GM21529 (cell line): Measurements from ENCODE around the gene WDR88.
A peak's percentile ranks its signal among the peaks of the same experiment; 100 is the strongest.

Experiments used
- ATAC-seq: cut with Tn5 transposase; IDR thresholded peaks from one replicate; pipeline ENCODE4 v1.9.1; 2021; ENCODE audit not compliant: unreplicated experiment

Gene WDR88, protein sequence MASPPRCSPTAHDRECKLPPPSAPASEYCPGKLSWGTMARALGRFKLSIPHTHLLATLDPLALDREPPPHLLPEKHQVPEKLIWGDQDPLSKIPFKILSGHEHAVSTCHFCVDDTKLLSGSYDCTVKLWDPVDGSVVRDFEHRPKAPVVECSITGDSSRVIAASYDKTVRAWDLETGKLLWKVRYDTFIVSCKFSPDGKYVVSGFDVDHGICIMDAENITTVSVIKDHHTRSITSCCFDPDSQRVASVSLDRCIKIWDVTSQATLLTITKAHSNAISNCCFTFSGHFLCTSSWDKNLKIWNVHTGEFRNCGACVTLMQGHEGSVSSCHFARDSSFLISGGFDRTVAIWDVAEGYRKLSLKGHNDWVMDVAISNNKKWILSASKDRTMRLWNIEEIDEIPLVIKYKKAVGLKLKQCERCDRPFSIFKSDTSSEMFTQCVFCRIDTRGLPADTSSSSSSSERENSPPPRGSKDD

DNA sequence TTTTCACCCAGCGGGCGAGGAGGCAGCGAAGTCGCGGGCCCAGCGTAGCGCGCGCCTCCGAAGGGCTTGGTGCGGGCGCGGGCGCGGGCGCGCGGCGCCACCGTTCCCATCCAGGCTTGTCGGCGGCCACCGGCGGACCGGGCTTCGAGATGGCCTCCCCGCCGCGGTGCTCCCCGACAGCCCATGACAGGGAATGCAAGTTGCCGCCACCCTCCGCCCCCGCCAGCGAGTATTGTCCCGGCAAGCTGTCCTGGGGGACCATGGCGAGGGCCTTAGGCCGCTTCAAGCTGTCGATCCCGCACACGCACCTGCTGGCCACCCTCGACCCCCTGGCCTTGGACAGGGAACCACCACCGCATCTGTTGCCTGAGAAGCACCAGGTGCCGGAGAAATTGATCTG lies at the start of gene WDR88:
Gene WDR88, plus strand, starts transcription at position 94 of the 400 bp plus-strand sequence. Its CDS starts 56 bp downstream, at position 150.
- ATAC-seq: no peak

DNA sequence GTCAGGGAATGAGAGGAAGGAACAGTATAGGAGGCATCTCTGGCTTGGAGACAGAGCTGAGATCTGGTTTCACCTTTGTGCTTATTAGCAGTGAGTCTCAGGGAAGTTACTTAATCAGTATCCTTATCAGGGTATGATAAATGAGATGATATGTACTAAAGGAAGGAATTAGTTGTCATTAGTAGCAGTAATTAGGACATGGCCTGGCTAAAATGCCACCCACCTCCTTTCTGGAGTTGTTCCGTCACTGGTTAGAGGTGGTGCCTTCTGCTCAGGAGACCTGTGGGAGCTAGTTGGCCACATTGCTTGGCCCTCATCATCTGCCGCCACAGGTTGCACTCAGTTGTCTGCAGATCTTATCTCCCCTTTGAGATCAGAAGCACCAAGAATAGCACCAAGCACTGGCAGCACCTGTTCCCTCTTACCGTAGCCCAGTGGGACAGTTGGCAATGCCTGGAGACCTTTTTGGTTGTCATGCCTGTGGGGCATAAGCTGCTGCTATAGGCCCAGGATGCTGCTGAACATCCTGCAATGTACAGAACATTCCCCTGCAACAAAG lies 46.3 kb upstream of the WDR88 start:
- ATAC-seq: no peak

DNA sequence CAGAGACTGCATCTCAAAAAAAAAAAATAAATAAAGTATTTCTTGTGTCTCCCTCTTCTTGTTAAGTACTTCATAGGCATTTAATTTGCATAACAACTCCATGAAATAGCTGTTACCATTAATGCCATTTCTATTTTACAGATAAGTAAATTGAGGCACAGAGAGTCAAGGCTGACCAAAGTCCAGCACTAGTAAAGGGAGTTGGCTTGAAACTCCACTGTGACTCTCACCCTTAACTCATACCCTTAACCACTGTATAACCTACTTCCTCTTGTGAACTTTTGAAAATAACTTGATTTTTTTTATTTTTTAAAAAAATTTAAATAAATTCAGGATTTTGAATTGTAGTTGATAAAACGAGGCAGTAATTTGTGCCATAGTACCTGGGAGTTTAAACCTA lies 45.0 kb upstream of the WDR88 start:
- ATAC-seq: no peak

DNA sequence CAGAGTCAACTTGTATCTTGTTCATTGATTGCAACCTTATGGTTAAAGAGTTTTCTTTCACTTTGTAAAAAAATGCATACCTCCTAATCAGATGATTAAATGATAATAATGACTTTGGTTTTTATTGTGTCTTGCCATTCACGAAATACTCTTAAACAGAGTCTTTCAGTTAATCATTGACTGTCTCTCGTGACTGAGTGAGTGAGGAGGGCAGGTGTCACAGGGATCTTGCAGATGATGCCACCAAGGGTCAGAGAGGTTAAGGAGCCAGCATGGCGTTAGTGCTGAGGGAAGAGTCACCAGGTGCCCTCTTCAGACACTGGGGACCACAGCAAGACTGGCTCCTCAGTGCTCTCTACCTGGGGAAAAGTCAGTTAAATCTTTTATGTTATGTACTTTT lies 42.9 kb upstream of the WDR88 start:
- ATAC-seq: no peak

DNA sequence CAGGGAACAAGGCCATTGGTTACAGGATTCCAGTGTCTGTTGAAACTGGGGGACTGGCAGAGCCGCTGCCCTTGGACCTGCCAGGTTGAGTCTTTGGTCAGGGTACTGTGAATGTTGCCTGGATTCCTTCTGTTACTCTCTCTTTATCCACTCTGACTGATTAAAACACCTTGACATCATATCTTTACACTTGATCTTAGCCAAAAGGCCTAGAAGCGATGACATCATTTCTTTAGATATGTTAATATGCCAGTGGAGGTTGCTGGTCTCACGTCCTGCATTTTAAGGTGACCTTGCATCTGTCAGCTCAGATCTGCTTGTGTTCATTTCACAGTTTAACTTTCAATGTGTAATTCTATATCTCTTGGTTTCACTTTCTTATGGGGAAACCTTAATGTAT lies 41.7 kb upstream of the WDR88 start:
- no peak for ATAC-seq

GRCh38 chr19:33093420-33094210 lies 38.3 kb upstream of the WDR88 start:
- no peak for ATAC-seq

DNA sequence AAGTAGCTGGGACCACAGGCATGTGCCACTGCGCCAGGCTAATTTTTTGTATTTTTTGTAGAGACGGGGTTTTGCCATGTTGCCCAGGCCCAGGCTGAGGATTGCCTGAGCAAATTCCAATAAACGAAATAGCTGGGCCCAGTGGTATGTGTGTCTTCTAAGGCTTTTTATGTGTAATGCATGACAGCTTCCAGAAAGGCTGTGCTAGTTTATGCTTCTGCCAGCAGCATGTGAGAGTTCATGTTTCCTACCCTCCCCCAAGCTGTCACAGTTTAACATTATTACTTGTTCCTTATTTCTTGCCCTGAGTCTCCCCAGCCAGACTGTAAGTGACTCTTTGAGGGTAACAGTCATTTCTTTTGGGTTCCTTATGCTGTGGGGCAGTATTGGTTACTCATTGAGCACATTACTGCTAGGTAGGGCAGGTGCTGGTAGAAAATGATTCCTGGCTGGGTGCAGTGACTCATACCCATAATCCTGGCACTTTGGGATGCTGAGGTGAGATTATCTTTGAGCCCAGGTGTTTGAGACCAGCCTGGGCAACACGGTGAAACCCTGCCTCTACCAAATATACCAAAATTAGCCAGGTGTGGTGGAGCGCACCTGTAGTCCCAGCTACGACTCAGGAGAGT lies 37.4 kb upstream of the WDR88 start:
- no peak for ATAC-seq

DNA sequence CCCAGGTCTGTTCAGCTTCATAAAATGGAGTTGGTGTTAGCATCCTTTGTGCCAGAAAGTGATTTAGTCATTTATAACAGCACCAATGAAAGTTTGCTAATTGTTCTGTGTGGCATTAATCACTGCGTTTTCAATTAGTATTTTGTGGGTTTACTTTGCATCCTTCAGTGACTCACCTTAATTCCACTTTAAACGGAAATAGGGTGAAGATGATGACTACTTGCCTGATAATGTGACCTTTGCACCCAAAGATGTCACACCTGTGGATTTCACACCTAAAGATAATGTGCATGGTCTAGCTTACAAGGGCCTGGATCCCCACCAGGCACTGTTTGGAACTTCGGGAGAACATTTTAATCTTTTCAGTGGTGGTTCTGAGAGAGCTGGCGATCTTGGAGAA lies 35.9 kb upstream of the WDR88 start:
- no peak for ATAC-seq

DNA sequence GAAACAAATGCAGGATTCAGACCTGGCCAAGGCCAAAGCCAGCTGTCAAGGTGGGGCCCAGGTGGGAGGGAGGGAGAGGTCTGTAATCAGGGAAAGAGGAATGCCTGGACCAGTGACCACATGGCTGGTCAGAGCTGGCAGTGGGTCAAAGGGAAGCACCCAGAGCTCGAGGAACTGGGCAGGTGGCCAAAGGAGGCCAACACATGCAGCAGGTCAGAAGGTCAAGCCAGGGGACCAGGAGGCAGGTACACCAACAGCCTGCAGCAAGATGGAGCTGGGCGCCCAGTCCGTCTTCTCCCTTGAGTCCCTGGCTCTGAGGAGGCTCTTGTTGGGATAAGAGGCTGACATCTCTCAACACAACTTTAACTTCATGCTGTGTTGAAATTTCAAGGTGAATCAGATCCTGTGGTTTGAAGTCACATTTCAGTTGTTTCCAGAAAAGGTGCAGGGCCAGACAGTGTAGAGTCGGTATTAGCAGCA lies 33.8 kb upstream of the WDR88 start:
- ATAC-seq: no peak

DNA sequence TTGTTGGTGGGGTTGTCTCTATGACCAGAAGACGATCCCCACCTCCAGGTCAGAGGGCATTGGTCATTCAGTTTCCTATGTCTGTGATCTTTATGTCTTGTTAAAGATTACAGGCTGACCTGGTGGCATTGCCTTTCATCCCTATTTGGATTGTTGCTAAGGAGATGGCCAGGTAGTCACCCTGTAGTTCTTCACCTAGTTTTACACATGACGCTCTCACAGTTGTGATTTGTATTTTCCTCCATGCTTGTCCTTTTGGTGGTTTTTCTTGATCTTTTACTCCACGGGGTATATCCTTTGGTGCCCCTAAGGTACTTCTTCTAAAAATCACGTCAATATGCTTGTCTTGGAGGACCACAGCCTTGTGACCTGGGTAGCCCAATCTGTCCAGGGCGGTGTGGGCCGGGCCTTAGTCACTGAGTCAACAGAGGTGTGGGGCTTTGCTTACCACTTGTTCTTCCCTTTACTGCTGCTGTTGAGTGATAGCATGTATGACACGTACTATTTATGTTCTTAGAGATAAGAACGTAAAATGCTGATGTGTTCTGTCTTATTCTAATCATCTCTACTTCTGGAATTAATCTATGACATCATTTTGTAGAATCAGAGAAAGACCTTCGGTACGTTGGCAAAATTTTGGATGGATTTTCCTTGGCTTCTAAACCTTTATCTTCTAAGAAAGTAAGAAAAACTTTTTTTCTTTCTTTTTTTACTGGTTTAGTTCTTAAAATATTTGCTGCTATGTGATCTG lies 30.8 kb upstream of the WDR88 start:
- no peak for ATAC-seq

GRCh38 chr19:33102893-33103292 lies 29.0 kb upstream of the WDR88 start:
- ATAC-seq: no peak

DNA sequence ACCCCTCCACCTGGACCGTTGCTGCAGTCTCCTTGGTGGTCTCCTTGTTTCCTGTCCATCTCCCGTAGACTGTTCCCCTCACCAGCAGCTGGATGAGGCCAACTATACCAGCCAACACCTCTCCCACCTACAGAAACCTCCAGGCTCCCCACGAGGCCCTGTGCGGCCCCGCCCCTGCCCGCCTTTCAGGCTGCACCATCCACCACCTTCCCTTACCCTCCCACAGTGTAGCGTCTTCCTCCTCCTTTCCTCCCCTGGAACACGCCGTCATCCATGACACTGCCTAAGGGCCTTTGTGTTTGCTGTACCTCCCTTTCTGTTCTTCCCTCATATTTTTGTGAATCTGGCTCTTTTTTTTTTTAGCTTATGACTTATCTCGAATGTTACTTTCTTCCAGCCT lies 23.8 kb upstream of the WDR88 start:
- ATAC-seq: no peak

DNA sequence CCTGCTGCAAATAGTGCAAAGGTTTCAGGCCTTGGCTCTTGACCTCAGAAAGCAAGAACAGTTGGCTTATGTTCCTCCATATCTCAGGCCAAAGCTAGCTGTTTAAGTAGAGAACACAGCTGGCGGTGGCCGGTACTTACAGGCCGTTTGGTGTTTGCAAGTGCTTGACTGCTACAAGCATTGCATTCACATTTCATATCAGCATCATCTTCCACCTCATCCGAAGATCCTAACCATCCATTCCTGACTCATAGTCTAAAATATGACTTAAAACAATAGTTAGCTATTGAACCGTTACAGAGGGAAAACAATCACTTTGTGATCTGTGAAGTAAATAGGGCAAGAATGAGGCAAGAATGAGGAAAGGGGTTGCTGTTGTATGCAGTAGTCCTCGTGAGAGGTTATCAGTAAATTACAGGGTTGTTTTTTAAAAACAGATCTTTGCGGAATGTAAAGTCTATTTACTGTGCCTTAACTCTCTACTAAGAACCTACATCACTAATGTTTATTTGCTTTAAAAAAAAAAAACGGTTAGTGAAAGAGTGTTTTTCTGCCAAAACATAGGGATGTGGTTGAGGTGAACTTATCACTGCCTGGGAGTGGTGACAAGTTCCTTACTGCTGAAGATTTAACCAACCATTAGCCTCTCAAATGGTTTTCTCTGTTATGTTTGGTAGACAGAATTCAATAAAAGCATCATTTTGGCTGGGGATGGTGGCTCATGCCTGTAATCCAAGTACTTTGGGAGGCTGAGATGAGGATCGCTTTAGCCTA lies 21.6 kb upstream of the WDR88 start:
- no peak for ATAC-seq

DNA sequence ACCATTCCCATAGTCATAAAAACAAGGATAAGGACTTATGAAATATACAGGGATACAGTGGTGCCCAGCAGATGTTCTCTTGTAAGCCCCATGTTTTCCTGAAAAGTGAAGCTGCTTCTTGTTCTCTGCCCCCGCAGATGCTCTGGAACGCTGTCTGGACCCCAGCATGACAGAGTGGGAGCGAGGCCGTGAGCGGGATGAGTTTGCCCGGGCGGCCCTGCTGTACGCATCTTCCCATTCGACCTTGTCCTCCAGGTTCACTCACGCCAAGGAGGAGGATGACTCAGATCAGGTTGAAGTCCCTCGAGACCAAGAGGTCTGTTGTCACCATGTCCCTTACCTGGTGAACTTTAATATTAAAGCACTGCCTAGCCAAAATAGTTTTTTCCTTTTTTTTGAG lies 20.3 kb upstream of the WDR88 start:
- ATAC-seq: no peak

DNA sequence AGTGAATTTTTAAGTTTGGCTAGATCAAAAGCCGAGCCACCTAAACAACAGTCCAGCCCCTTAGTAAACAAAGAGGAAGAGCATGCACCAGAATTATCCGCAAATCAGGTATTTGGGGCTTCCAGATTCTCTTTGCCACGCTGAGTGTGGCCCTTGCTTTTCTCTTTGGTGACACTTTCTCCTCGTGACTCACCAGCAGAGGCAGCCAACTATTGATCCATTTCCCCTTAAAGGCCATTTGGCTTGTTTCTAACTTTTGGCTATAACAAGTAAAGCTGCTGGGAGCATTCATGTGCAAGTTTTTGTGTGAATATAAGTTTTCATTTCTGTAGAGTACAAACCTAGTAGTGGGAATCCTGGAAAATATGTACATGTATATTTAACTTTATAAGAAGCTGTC lies 17.6 kb upstream of the WDR88 start:
- no peak for ATAC-seq

DNA sequence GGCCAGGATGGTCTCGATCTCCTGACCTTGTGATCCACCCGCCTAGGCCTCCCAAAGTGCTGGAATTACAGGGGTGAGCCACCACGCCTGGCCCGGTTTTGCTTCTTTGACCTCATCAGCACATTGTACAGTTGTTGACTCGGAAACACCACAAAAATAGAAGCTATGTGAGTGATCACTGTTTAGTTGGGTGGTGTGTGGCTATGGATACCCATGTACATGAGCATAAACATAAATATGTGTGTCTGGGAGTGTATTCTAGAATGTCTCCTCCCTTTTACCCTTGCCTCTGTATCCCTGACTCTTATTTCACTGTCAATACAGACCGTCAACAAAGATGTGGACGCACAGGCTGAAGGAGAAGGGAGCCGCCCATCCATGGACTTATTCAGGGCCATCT lies 14.4 kb upstream of the WDR88 start:
- ATAC-seq: no peak

- ATAC-seq: no peak
Observed at GRCh38 chr19:33118643-33119042, 13.3 kb upstream of the WDR88 start.

GRCh38 chr19:33124207-33125098 lies 7.5 kb upstream of the WDR88 start:
- no peak for ATAC-seq

DNA sequence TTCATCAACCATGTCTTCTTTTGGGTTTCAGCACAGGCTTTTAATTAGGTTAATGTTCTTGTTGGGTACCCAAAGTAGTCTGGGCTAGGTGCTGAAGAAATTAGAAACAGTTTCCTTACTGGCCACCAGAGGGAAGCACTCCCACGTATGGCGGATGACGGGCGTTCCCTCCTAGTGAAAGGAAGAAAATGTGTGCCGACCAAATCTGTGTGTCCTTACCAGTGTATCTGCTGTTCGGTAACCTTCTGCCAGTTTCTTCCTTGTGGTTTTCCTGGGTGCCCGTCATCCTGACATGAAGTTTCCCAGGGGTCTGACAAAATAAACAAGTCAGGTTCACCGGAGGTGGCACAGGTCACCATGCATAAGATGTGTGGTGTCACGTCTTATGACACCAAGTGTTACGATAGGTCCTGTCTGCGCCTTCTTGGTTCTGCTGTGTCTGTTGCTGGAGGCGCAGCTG lies 6.0 kb upstream of the WDR88 start:
- peak; percentile 64 for ATAC-seq
